ENCODE measurements around the gene SCNN1G.

DNA sequence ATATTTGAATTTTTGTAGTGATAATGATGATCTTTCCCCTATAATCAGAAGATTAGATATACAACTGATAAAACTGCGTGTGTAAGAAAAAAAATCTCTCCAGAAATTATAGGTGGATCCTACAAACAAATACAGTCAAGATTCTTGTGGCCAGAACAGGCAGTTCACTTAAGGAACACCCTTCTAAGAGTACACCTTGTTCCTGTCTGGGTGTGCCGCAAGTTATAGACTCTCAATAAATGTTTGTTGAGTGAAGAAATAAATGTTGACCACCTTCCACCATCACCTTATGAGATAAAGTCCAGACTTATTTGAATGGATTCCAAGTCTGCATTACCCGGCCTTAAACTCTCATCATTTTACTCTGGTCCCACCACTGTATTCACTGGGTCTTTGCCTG is 73.9 kb downstream of the SCNN1G start:
- TF ChIP-seq POLR2AphosphoS5 (IDR thresholded peaks at IDR 0.05) (peak in 2 of 3 donors; percentile 71 to 72), EP300 (IDR thresholded peaks at IDR 0.05; ENCODE audit: low read depth) (peak; percentile 98)
- TF ChIP-seq, protein P1, sequence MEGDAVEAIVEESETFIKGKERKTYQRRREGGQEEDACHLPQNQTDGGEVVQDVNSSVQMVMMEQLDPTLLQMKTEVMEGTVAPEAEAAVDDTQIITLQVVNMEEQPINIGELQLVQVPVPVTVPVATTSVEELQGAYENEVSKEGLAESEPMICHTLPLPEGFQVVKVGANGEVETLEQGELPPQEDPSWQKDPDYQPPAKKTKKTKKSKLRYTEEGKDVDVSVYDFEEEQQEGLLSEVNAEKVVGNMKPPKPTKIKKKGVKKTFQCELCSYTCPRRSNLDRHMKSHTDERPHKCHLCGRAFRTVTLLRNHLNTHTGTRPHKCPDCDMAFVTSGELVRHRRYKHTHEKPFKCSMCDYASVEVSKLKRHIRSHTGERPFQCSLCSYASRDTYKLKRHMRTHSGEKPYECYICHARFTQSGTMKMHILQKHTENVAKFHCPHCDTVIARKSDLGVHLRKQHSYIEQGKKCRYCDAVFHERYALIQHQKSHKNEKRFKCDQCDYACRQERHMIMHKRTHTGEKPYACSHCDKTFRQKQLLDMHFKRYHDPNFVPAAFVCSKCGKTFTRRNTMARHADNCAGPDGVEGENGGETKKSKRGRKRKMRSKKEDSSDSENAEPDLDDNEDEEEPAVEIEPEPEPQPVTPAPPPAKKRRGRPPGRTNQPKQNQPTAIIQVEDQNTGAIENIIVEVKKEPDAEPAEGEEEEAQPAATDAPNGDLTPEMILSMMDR (IDR thresholded peaks at IDR 0.05) = peak in 2 of 5 experiments; percentile 37 to 39

Measured in transverse colon (tissue), 4 donors.